PC-3 (cell line): ENCODE results near the gene WASHC2A. TPM values are rescaled to one million over a fixed set of nuclear protein-coding genes. Genes with fewer than 3 reads are reported as not detected.
"Not testable (repeated sequence)": the region's sequence is repeated elsewhere in the genome, so short reads cannot be mapped to it uniquely, and the experiment has no call there.

Experiments
- ATAC-seq: fragments of 200-7000 bp; cut with Tn5 transposase; 2 replicates; pipeline ENCODE4 v1.9.1; 2020; ENCODE audit warnings: mild to moderate bottlenecking, moderate library complexity
- BruUV-seq: library from RNA; stranded (reverse); fragments of 400-500 nt; replicated peaks from 2 replicates; lab custom pipeline; 2021; lab: Mats Ljungman, UMichigan
- CTCF ChIA-PET: fragments of 300-600 bp; sonication (Branson Sonifier 250); formaldehyde crosslinking; loops from one replicate; lab custom pipeline; 2022; ENCODE audit warnings: antibody characterized with exemption; lab: Charles Lee
- POLR2A ChIA-PET: fragments of 300-600 bp; sonication (Branson Sonifier 250); formaldehyde crosslinking; loops from one replicate; lab custom pipeline; 2022; ENCODE audit warnings: antibody characterized with exemption; ENCODE audit not compliant: unreplicated experiment; lab: Charles Lee
- DNase-seq: peaks from one replicate; pipeline ENCODE4 v3.0.0-alpha.2; 2015
- H2AFZ ChIP-seq: fragments of 300-600 bp; sonication (generic); 2 replicates; pipeline ENCODE4 v1.6.0; 2016; ENCODE audit warnings: antibody characterized with exemption, low read length
- H3F3A ChIP-seq: fragments of 300-600 bp; sonication (generic); one replicate; pipeline ENCODE4 v1.6.0; 2017; ENCODE audit warnings: antibody characterized with exemption, low read length, control low read depth, mild to moderate bottlenecking; ENCODE audit not compliant: unreplicated experiment
- H3K27ac ChIP-seq: fragments of 300-600 bp; sonication (generic); 2 replicates; pipeline ENCODE4 v1.5.1; 2016; ENCODE audit warnings: mild to moderate bottlenecking, low read length
- H3K27me3 ChIP-seq: fragments of 300-600 bp; sonication (generic); 2 replicates; pipeline ENCODE4 v1.6.1; 2016; ENCODE audit warnings: low read length, mixed read lengths
- H3K36me3 ChIP-seq: fragments of 300-600 bp; sonication (generic); 2 replicates; pipeline ENCODE4 v1.6.1; 2016; ENCODE audit warnings: low read depth, mixed run types, low read length, mixed read lengths
- H3K4me1 ChIP-seq: fragments of 300-600 bp; sonication (generic); 2 replicates; pipeline ENCODE4 v1.5.1; 2016; ENCODE audit warnings: low read length; ENCODE audit not compliant: insufficient read depth
- H3K4me2 ChIP-seq: fragments of 300-600 bp; sonication (generic); 2 replicates; pipeline ENCODE4 v1.6.0; 2016; ENCODE audit warnings: low read length
- H3K4me3 ChIP-seq: fragments of 300-600 bp; sonication (generic); 2 replicates; pipeline ENCODE4 v1.5.1; 2016; ENCODE audit warnings: mild to moderate bottlenecking, low read length, mixed read lengths
- H3K79me2 ChIP-seq: fragments of 300-600 bp; sonication (generic); 2 replicates; pipeline ENCODE4 v1.6.1; 2017; ENCODE audit warnings: low read length, mixed read lengths
- H3K9ac ChIP-seq: fragments of 300-600 bp; sonication (generic); 2 replicates; pipeline ENCODE4 v1.6.0; 2016; ENCODE audit warnings: mild to moderate bottlenecking, low read length
- H3K9me2 ChIP-seq: fragments of 300-600 bp; sonication (generic); replicated peaks from 2 replicates; pipeline ENCODE4 v1.6.1; 2016; ENCODE audit warnings: mixed run types, low read length, mixed read lengths
- H3K9me3 ChIP-seq: fragments of 300-600 bp; sonication (generic); 2 replicates; pipeline ENCODE4 v1.6.1; 2016; ENCODE audit warnings: low read length, mixed read lengths
- H4K20me1 ChIP-seq: fragments of 300-600 bp; sonication (generic); 2 replicates; pipeline ENCODE4 v1.6.1; 2016; ENCODE audit warnings: low read length, mixed read lengths
- EZH2 ChIP-seq: fragments of 300-600 bp; sonication (generic); IDR thresholded peaks from one replicate; pipeline ENCODE4 v1.6.1; 2017; ENCODE audit warnings: antibody characterized with exemption, mild to moderate bottlenecking, low read length; ENCODE audit not compliant: unreplicated experiment
- EZH2phosphoT487 ChIP-seq: fragments of 300-600 bp; sonication (generic); IDR thresholded peaks from 2 replicates; pipeline ENCODE4 v1.6.1; 2018; ENCODE audit warnings: mild to moderate bottlenecking, antibody characterized with exemption, low read length, borderline replicate concordance
- intact Hi-C: fragments of 100-400 bp; cut with micrococcal nuclease; formaldehyde crosslinking; loops from 2 replicates; pipeline ENCODE4 v1.9.0; 2023
- total RNA-seq: library from RNA; depleted of rRNA; stranded (reverse); fragments of >200 nt; gene quantifications from 2 replicates; pipeline ENCODE4 v1.2.3, GENCODE V29; 2014
- TF ChIP-seq, protein P1 (sequence below): fragments of 300-600 bp; sonication (generic); conservative IDR thresholded peaks from 2 replicates; pipeline ENCODE4 v1.5.1; 2017; ENCODE audit warnings: antibody characterized with exemption, low read depth, mild to moderate bottlenecking, low read length

The WASHC2A gene
- total RNA-seq, 1 experiment from 2014 or later, result 57.9 TPM

DNA sequence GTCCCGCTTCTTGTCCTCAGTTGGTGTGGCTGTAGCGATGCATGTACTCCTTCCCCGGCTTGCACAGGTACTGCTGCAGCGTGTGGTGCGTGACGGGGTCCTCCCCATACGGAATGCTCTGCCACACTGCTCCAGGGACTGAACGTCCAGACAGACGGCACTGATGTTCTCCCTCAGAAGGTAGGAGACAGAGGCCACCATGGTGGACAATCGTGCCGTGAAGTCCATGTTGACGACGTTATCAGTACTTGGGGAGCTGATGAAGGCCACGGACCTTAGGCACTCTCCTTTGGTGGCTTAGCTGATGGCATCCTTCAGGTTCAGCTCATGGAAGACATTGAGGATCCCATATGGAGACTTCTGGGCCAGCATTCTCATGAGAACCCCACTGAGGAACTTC is 42.1 kb upstream of the WASHC2A start:
- no peak for ATAC-seq
- H3K4me3 ChIP-seq, result no peak overlapping the region
- H3K4me1 ChIP-seq, result no peaks in the 10 kb centered on the region
- intact Hi-C loops, result no loop called here
- H3K4me2 ChIP-seq, result no peak overlapping the region
- H3K36me3 ChIP-seq, result no peaks in the 10 kb centered on the region
- no peaks in the 10 kb centered on the region for H3K9me2 ChIP-seq
- POLR2A ChIA-PET, result no interaction called here
- H3K9me3 ChIP-seq, result no peaks in the 10 kb centered on the region
- TF ChIP-seq EZH2phosphoT487, result no peak
- no peak for TF ChIP-seq EZH2
- TF ChIP-seq, protein P1, sequence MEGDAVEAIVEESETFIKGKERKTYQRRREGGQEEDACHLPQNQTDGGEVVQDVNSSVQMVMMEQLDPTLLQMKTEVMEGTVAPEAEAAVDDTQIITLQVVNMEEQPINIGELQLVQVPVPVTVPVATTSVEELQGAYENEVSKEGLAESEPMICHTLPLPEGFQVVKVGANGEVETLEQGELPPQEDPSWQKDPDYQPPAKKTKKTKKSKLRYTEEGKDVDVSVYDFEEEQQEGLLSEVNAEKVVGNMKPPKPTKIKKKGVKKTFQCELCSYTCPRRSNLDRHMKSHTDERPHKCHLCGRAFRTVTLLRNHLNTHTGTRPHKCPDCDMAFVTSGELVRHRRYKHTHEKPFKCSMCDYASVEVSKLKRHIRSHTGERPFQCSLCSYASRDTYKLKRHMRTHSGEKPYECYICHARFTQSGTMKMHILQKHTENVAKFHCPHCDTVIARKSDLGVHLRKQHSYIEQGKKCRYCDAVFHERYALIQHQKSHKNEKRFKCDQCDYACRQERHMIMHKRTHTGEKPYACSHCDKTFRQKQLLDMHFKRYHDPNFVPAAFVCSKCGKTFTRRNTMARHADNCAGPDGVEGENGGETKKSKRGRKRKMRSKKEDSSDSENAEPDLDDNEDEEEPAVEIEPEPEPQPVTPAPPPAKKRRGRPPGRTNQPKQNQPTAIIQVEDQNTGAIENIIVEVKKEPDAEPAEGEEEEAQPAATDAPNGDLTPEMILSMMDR, result no peak
- no peak overlapping the region for H3K9ac ChIP-seq
- no TSS peak for BruUV-seq
- no peaks in the 10 kb centered on the region for H3K27me3 ChIP-seq
- H3K79me2 ChIP-seq, result no peaks in the 10 kb centered on the region
- CTCF ChIA-PET, result no interaction called here
- no peak for DNase-seq
- H4K20me1 ChIP-seq, result no peaks in the 10 kb centered on the region
- H2AFZ ChIP-seq, result no peak overlapping the region
- H3F3A ChIP-seq, result no peaks in the 10 kb centered on the region
- H3K27ac ChIP-seq, result no peak overlapping the region

DNA sequence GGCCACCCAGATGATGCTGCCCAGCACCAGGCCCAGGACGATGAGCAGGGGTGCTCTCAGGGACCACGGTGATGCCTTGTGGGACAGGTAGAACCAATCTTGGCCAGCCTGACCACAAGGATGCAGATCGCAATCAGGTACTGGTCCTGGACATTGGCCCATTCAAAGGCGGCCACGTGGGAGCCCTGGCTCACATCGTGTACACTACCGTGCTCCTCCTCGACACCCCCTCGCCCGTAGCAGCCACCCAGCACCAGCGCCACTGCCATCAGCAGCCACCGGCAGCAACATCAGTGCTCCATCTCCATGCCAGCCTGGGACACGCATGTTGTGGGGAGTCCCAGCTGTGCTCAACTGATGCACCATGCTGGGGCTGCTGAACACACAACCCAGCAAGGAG is 40.6 kb upstream of the WASHC2A start:
- no TSS peak for BruUV-seq
- Histone ChIP-seq H3K27me3 (no peaks in the 10 kb centered on the region), H2AFZ (no peak overlapping the region), H3K79me2 (no peaks in the 10 kb centered on the region), H3F3A (no peaks in the 10 kb centered on the region), H3K27ac (no peak overlapping the region), H3K9me3 (no peaks in the 10 kb centered on the region), H3K4me2 (no peak overlapping the region), H3K9ac (no peak overlapping the region), H3K4me3 (no peak overlapping the region), H3K4me1 (no peaks in the 10 kb centered on the region), H3K36me3 (no peaks in the 10 kb centered on the region), H4K20me1 (no peaks in the 10 kb centered on the region), H3K9me2 (no peaks in the 10 kb centered on the region)
- intact Hi-C loops, result no loop called here
- ChIA-PET CTCF (no interaction called here), POLR2A (no interaction called here)
- DNase-seq (no peak), ATAC-seq (no peak)
- TF ChIP-seq, protein P1, result no peak
- no peak for TF ChIP-seq EZH2phosphoT487
- TF ChIP-seq EZH2, result no peak

DNA sequence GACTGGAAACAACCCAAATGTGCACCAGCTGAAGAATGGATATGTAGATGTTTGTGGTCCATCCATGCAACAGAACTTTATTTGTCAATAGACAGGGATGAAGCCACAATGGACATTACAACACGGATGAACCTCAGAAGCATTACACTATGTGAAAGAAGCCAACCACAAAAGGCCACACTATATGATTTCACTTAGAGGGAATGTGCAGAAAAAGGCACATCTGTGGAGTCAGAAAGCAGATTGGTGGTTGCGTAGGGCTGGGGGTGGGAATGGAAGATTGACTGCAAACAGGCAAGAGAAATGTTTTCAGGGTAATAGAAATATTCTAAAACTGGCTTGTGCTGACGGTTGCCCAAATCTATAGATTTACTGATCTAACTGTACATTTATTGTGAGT is 34.3 kb upstream of the WASHC2A start:
- Histone ChIP-seq H3K9ac (no peak overlapping the region), H3K4me1 (no peaks in the 10 kb centered on the region), H3K27me3 (peaks cover 15% of the 10 kb centered on the region; the same call in 1 of the 2 replicates), H3K9me3 (no peaks in the 10 kb centered on the region), H3K4me3 (no peak overlapping the region), H3K9me2 (no peaks in the 10 kb centered on the region), H3K4me2 (no peak overlapping the region), H4K20me1 (no peaks in the 10 kb centered on the region), H3F3A (no peaks in the 10 kb centered on the region), H2AFZ (no peak overlapping the region), H3K27ac (no peak overlapping the region), H3K36me3 (no peaks in the 10 kb centered on the region), H3K79me2 (no peaks in the 10 kb centered on the region)
- ChIA-PET POLR2A (no interaction called here), CTCF (no interaction called here)
- BruUV-seq, result no TSS peak
- intact Hi-C loops, result no loop called here
- no peak for TF ChIP-seq EZH2
- TF ChIP-seq EZH2phosphoT487, result no peak
- TF ChIP-seq, protein P1, result no peak
- ATAC-seq (no peak), DNase-seq (no peak)

DNA sequence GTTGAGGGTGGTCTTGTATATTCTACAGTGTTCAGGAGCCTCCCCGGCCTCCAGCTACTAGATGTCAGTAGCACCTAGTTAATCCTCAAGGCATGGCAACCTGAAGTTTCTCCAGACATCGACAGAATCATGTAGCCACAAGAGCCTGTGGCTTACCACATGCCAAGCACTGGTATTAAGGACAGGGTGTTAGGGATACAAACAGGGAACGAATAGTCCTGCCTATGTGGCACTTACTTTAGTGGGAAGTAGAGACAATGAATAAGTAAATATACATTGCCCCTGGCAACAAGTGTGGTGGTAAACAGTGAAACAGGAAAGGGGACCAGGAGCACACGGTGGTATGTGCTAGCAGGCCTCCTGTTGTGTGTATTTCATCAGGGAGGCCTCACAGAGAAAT is 32.4 kb upstream of the WASHC2A start:
- intact Hi-C loops, H3K27ac ChIP-seq, H3K79me2 ChIP-seq, CTCF ChIA-PET, H3K4me2 ChIP-seq, H3K4me3 ChIP-seq, POLR2A ChIA-PET, H4K20me1 ChIP-seq, H3K9me2 ChIP-seq, BruUV-seq, H2AFZ ChIP-seq, H3K4me1 ChIP-seq, H3K9me3 ChIP-seq, H3K9ac ChIP-seq, H3F3A ChIP-seq, H3K36me3 ChIP-seq: not testable (repeated sequence)
- peaks cover 15% of the 10 kb centered on the region; the same call in 1 of the 2 replicates for H3K27me3 ChIP-seq
- peak; percentile 26 for DNase-seq
- peak; percentile 20; the same call in 1 of the 2 replicates for ATAC-seq
